VCaP (cell line): ENCODE results near the gene TRPV5.

Experiments used
- H3K27ac ChIP-seq: fragments of 450-650 bp; 2 replicates; pipeline ENCODE4 v1.5.1; 2017
- TF ChIP-seq, protein P1 (sequence below): fragments of 450-650 bp; conservative IDR thresholded peaks from 2 replicates; pipeline ENCODE4 v1.5.1; 2017; ENCODE audit warnings: mild to moderate bottlenecking, moderate library complexity

Gene TRPV5

DNA sequence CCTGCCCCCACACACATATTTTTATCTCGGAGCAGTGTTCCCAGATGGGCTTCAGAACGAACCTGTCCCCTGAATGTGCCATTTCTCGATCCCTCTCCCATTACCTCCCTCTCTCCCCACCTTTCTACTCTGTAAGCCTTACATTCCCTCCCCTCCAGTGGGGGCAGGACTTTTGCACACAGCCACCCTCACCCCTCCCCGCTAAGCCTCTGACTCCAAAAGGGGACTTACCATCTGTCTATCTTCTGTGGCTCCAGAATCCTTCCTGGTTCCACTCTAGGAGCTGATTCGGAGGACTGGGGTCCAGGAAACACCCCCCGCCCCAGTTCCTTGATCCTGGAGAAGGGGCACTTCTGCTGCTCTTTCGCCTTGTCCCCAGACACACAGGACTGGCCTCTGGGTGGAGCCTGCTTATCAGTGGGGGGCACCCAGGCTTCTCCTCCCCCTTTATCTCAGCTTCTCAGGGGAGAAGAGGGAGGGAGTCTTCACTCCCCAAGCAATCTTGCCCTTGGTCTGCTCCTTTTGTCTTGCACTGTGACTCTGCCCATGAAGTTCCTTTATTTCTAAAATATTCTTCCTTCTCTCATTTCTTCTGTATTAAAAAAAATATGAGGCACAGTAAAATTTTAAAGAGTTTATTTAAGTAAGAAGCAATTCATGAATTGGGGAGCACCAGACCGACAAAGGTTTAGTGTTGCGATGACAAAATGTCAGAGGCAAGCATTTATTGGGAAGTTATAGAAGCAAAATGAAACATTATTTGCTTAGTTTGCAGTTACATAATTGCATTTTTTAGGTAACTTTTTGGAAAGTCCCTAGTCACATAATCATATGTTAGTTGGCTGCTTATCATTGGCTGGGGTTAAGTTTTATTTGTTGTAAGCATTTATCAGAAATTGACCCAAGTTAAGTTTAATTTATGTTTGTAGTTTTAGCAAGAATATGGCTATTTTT is 28.7 kb upstream of the TRPV5 start, which contains the start of gene KEL:
Gene KEL, minus strand, starts transcription at position 391 of the 954 bp plus-strand sequence. Its CDS starts 157 bp downstream, at position 234.
- TF ChIP-seq, protein P1, sequence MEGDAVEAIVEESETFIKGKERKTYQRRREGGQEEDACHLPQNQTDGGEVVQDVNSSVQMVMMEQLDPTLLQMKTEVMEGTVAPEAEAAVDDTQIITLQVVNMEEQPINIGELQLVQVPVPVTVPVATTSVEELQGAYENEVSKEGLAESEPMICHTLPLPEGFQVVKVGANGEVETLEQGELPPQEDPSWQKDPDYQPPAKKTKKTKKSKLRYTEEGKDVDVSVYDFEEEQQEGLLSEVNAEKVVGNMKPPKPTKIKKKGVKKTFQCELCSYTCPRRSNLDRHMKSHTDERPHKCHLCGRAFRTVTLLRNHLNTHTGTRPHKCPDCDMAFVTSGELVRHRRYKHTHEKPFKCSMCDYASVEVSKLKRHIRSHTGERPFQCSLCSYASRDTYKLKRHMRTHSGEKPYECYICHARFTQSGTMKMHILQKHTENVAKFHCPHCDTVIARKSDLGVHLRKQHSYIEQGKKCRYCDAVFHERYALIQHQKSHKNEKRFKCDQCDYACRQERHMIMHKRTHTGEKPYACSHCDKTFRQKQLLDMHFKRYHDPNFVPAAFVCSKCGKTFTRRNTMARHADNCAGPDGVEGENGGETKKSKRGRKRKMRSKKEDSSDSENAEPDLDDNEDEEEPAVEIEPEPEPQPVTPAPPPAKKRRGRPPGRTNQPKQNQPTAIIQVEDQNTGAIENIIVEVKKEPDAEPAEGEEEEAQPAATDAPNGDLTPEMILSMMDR, result no peak
- no peak within 1 kb of the TSS for H3K27ac ChIP-seq

DNA sequence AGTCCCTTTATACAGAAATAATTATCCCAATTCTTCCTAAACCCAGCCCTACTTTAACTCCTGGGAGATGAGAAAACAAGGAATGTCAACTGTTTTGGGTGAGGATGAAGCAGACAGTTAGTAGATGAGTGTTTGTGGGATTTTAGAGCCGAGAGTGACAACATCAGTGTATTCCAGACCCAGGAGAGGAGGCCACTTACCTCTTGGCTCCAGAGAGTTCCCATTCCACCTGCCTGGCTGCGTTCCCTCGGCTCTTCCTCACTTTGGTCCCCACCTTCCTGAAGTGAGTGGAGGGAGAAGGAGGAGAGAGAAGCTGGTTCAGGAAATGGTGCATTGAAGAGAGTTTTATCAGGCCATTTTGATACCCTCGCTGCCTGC is 28.0 kb upstream of the TRPV5 start:
- no peak overlapping the region for H3K27ac ChIP-seq
- TF ChIP-seq, protein P1, result no peak

DNA sequence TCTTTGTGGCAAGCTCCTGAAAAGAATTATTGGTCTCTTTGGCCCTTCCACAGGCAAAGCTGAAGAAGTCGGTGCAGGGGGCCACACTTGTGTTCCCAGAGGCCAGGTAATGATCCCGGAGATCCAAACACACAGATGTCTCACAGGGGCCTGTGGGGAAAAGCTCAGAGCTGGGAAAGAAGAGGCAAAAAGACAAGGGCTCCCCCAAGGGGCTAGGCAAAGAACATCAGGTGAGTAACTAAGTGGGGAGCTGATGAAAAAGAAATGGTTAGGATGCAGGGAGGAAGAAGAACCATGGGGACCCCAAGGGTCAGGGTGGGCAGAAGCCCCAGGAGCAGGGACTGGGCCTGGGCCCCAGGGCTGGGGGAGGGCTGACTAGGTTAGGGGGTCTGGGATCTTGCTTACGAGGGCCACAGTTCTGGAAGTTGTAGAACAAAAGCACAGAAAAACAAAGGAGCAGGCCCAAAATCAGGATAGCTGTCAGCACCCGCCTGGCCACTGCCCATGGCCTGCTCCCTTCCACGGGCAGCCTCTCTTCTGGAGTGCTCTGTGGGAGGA is 27.5 kb upstream of the TRPV5 start:
- H3K27ac ChIP-seq, result no peak overlapping the region
- TF ChIP-seq, protein P1, result peak; percentile 78

DNA sequence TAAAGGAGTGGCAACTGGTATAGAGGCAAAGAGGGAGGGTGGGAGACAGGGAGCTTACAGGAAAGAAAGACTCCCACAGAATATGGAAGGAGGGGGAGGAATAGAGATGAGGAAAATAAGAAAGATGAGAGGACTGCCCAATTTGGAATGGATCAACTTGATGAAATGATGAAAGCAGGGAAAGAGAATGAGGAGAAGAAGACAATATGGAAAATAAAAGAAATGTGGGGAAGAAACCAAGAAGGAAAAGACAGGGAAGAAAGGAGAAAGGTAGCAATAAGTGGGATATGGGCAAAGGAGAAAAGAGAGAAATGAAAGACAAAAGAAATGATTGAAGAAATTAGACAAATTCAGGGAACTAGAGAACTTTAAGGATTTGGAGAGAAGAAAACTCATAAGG is 25.7 kb upstream of the TRPV5 start:
- TF ChIP-seq, protein P1, result no peak

DNA sequence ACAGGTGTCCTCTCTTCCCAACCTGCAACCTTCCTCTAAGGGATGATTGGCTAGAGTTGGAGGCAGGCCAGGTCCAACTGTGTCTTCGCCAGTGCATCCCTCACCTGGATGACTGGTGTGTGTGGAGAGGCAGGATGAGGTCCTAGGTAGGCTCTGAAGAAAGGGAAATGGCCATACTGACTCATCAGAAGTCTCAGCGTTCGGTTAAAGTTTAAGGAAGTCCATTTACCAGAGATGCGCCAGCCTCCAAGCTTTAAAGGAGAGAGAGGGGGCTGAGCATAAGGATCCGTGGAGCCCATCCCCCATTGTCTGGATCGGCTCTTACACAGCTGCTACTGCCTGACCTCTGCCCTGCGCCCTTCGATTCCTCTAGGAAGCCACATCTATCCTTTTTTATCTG is 24.2 kb upstream of the TRPV5 start:
- TF ChIP-seq, protein P1, result no peak
- no peak overlapping the region for H3K27ac ChIP-seq

More for the DNA sequence above, 25.7 kb upstream of the TRPV5 start:
- no peak overlapping the region for H3K27ac ChIP-seq

DNA sequence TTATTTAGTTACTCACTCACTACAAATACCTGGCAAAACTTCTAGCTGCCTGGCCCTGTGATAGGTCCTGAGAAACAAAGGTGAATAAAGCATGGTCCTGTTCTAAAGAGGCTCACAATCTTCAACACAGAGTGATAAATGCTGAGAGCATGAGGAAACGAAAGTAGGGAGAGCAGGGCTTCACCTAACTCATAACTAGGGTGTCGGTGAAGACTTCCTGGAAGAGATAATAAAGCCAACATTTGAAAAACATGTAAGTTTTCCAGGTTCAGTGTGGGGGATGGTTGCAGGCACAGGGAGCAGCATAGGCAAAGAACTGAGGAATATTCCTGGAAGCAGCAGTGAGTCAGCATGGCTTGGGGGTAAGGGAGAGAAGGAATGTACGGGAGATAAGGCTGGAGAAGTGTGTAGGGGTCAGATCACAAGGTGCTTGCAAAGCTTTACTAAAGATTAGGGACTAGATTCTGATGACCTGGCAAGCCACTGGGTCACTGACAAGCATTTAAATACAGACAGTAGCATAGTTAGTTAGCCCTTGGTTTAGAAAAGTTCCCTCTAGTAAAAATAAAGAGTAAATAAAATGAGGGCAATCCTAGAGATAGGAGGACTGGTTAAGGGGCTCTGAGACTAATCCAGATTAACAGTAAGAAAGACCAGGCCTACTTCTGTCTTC is 23.5 kb upstream of the TRPV5 start:
- TF ChIP-seq, protein P1, result no peak
- no peak overlapping the region for H3K27ac ChIP-seq

DNA sequence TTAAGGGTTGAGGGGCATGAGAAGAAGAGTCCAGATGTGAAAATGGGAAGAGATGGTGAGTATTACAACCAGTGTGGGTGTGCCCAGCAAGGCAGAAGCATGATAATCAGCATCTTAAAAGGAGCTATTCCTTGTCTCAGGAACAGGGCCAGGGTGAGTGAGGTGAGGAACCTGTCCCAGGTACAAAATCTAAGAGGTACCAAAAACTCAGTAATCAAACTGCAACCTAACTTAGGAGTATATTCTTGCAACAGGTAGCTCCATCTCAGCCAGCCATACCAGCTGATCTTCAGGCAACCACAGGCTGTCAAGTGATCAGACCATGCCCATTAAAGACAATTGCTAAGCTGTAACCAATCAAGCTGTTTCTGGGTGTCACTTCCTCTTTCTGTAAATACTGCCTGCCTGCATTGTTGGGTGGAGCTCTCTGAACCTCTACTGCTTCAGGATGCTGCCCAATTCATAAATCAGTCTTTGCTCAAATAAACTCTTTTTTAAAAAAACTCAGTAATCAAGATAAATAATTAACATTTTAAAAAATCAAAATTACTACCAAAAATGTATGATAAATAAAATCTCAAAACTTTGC is 21.2 kb upstream of the TRPV5 start:
- H3K27ac ChIP-seq, result no peak overlapping the region
- TF ChIP-seq, protein P1, result no peak
